Myometrial cell (primary cell): Measurements from ENCODE around the gene TSKS. TPM values are rescaled to one million over a fixed set of nuclear protein-coding genes. Genes with fewer than 3 reads are reported as not detected.

Experiments
- total RNA-seq: library from RNA; depleted of rRNA; stranded (reverse); fragments of >200 nt; gene quantifications from 2 replicates; pipeline ENCODE4 v1.2.3, GENCODE V29; 2015

The TSKS gene
- 0.18 and 0.58 TPM in 2 replicates for total RNA-seq

GRCh38 chr19:49763230-49763629, at the start of gene TSKS:
TSKS (minus strand) TSS chr19:49763306; CDS start chr19:49763247, 59 bp downstream.

GRCh38 chr19:49766930-49767299, 3.8 kb upstream of the TSKS start, which contains the start of gene AP2A1:
AP2A1 (plus strand) TSS chr19:49767001; CDS start chr19:49767134, 133 bp downstream.

GRCh38 chr19:49690656-49691242, 72.4 kb downstream of the TSKS start, which contains the start of gene CPT1C:
CPT1C (plus strand) TSS chr19:49691116; CDS start chr19:49692253, 1,137 bp downstream.

Other genes starting within 250 kb of the TSKS start
- gene RCN3, start 235.3 kb downstream of the TSKS start, total RNA-seq: 271 and 307 TPM in 2 replicates
- gene NOSIP, start 182.8 kb downstream of the TSKS start, total RNA-seq: 76.1 and 83.6 TPM in 2 replicates
- gene PRRG2, start 182.0 kb downstream of the TSKS start, total RNA-seq: 0.71 TPM in 1 of 2 replicates, not detected in the other
- gene PRR12, start 172.1 kb downstream of the TSKS start, total RNA-seq: 3.9 and 4.0 TPM in 2 replicates
- 111 and 138 TPM in 2 replicates for gene RRAS, start 123.2 kb downstream of the TSKS start, total RNA-seq
- 22.9 and 30.3 TPM in 2 replicates for gene SCAF1, start 121.1 kb downstream of the TSKS start, total RNA-seq
- 61.7 and 64.0 TPM in 2 replicates for gene IRF3, start 97.4 kb downstream of the TSKS start, total RNA-seq
- gene BCL2L12, start 97.4 kb downstream of the TSKS start, total RNA-seq: 25.7 and 36.3 TPM in 2 replicates
- 423 and 449 TPM in 2 replicates for gene PRMT1, start 86.0 kb downstream of the TSKS start, total RNA-seq
- 0.86 and 2.3 TPM in 2 replicates for gene ADM5, start 73.7 kb downstream of the TSKS start, total RNA-seq
- 35.7 and 43.8 TPM in 2 replicates for gene CPT1C, start 72.2 kb downstream of the TSKS start, total RNA-seq
- gene AP2A1, start 3.7 kb upstream of the TSKS start, total RNA-seq: 163 and 186 TPM in 2 replicates
- 24.1 and 28.8 TPM in 2 replicates for gene FUZ, start 50.0 kb upstream of the TSKS start, total RNA-seq
- 26.2 and 27.3 TPM in 2 replicates for gene MED25, start 55.0 kb upstream of the TSKS start, total RNA-seq
- 67.3 and 98.9 TPM in 2 replicates for gene PTOV1, start 87.9 kb upstream of the TSKS start, total RNA-seq
- gene PNKP, start 104.3 kb upstream of the TSKS start, total RNA-seq: 52.5 and 76.4 TPM in 2 replicates
- 27.6 and 37.5 TPM in 2 replicates for gene AKT1S1, start 114.0 kb upstream of the TSKS start, total RNA-seq
- gene TBC1D17, start 114.4 kb upstream of the TSKS start, total RNA-seq: 26.2 and 48.1 TPM in 2 replicates
- gene IL4I1, start 133.6 kb upstream of the TSKS start, total RNA-seq: not detected in 2 replicates
- 14.0 and 20.2 TPM in 2 replicates for gene ATF5, start 165.9 kb upstream of the TSKS start, total RNA-seq
- 28.8 and 33.1 TPM in 2 replicates for gene NUP62, start 166.2 kb upstream of the TSKS start, total RNA-seq
- not detected in 2 replicates for gene SIGLEC11, start 197.9 kb upstream of the TSKS start, total RNA-seq